SK-N-SH (cell line): ENCODE results near the gene KISS1R.

Source experiments
- EP300 ChIP-seq, 2 experiments: IDR thresholded peaks; 2 replicates each; pipeline versions ENCODE4 v1.4.0 to v1.6.1; 2012; ENCODE audit warnings: borderline replicate concordance in 1 of 2, low read depth in 1 of 2, low read length in 1 of 2
- EZH2phosphoT487 ChIP-seq: fragments of 200-600 bp; sonication (generic); IDR thresholded peaks from 2 replicates; pipeline ENCODE4 v1.6.1; 2017; ENCODE audit warnings: low read depth, mixed run types, mild to moderate bottlenecking, antibody characterized with exemption, moderate library complexity, borderline replicate concordance
- JUND ChIP-seq: IDR thresholded peaks from 2 replicates; pipeline ENCODE4 v1.4.0; 2012
- MXI1 ChIP-seq: IDR thresholded peaks from 2 replicates; pipeline ENCODE4 v1.6.1; 2012; ENCODE audit warnings: mild to moderate bottlenecking, low read depth, low read length, improper control_type of control experiment
- NRF1 ChIP-seq: IDR thresholded peaks from 2 replicates; pipeline ENCODE4 v1.6.1; 2012; ENCODE audit warnings: low read depth, mild to moderate bottlenecking, low read length
- POLR2AphosphoS5 ChIP-seq: IDR thresholded peaks from 2 replicates; pipeline ENCODE4 v1.6.1; 2012; ENCODE audit warnings: low read depth, low read length
- RCOR1 ChIP-seq: fragments of 150-350 bp; IDR thresholded peaks from 2 replicates; pipeline ENCODE4 v1.6.1; 2017; ENCODE audit warnings: antibody characterized with exemption, low read length
- TAF1 ChIP-seq: IDR thresholded peaks from 2 replicates; pipeline ENCODE4 v1.6.1; 2012; ENCODE audit warnings: low read depth, mild to moderate bottlenecking, low read length, moderate library complexity, borderline replicate concordance
- TEAD4 ChIP-seq: IDR thresholded peaks from 2 replicates; pipeline ENCODE4 v1.4.0; 2012; ENCODE audit warnings: mild to moderate bottlenecking, borderline replicate concordance; ENCODE audit not compliant: insufficient read depth
- TF ChIP-seq, protein P1 (sequence below): fragments of 200-600 bp; sonication (generic); IDR thresholded peaks from 2 replicates; pipeline ENCODE4 v1.6.1; 2017; ENCODE audit warnings: antibody characterized with exemption, mild to moderate bottlenecking, moderate library complexity
- TF ChIP-seq, protein P2 (sequence below): IDR thresholded peaks from 2 replicates; pipeline ENCODE4 v1.6.1; 2012; ENCODE audit warnings: mild to moderate bottlenecking, low read depth, low read length, moderate library complexity

DNA sequence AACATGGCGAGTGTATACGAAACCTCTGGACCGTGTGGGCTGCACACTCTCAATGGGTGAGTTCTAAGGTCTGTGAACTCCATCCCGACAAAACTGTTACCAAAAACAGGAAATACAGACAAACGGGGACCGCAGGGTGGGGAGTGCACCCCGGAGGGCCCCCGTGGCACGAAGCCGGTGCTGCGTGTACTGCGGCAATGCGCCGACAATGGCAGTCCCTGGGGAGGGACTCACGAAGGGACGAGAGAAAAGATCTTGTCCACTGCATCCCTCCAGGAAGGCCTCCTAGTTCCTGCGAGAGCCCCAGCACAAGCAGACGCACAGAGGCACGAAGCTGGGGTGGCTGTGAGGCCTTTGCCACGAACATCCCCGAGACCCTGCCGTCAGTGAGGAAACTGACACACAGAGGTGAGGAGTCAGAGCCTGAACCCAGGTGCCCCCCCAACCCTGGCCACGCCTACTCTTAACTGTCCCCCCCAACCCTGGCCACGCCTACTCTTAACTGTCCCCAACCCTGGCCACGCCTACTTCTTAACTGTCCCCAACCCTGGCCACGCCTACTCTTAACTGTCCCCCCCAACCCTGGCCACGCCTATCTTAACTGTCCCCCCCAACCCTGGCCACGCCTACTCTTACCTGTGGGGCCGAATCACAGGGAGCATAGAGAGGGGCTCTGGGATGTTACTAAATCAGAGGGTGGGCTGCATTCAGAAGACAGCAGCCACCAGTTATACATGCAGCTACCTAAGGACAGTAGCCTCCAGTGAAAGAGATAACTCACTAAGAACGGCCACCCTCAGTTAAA, 28.4 kb upstream of the KISS1R start:
- TF ChIP-seq, protein P1, sequence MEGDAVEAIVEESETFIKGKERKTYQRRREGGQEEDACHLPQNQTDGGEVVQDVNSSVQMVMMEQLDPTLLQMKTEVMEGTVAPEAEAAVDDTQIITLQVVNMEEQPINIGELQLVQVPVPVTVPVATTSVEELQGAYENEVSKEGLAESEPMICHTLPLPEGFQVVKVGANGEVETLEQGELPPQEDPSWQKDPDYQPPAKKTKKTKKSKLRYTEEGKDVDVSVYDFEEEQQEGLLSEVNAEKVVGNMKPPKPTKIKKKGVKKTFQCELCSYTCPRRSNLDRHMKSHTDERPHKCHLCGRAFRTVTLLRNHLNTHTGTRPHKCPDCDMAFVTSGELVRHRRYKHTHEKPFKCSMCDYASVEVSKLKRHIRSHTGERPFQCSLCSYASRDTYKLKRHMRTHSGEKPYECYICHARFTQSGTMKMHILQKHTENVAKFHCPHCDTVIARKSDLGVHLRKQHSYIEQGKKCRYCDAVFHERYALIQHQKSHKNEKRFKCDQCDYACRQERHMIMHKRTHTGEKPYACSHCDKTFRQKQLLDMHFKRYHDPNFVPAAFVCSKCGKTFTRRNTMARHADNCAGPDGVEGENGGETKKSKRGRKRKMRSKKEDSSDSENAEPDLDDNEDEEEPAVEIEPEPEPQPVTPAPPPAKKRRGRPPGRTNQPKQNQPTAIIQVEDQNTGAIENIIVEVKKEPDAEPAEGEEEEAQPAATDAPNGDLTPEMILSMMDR = no peak
- TF ChIP-seq EZH2phosphoT487 (no peak), POLR2AphosphoS5 (no peak), RCOR1 (no peak), TEAD4 (no peak), JUND (no peak), MXI1 (no peak), TAF1 (no peak), NRF1 (no peak), EP300 (IDR thresholded peaks at IDR 0.05; ENCODE audit: borderline replicate concordance in 1 of 2, low read depth in 1 of 2, low read length in 1 of 2) (no peak)
- TF ChIP-seq, protein P2, sequence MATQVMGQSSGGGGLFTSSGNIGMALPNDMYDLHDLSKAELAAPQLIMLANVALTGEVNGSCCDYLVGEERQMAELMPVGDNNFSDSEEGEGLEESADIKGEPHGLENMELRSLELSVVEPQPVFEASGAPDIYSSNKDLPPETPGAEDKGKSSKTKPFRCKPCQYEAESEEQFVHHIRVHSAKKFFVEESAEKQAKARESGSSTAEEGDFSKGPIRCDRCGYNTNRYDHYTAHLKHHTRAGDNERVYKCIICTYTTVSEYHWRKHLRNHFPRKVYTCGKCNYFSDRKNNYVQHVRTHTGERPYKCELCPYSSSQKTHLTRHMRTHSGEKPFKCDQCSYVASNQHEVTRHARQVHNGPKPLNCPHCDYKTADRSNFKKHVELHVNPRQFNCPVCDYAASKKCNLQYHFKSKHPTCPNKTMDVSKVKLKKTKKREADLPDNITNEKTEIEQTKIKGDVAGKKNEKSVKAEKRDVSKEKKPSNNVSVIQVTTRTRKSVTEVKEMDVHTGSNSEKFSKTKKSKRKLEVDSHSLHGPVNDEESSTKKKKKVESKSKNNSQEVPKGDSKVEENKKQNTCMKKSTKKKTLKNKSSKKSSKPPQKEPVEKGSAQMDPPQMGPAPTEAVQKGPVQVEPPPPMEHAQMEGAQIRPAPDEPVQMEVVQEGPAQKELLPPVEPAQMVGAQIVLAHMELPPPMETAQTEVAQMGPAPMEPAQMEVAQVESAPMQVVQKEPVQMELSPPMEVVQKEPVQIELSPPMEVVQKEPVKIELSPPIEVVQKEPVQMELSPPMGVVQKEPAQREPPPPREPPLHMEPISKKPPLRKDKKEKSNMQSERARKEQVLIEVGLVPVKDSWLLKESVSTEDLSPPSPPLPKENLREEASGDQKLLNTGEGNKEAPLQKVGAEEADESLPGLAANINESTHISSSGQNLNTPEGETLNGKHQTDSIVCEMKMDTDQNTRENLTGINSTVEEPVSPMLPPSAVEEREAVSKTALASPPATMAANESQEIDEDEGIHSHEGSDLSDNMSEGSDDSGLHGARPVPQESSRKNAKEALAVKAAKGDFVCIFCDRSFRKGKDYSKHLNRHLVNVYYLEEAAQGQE = no peak
